LNCAP (cell line): ENCODE data around the gene DFFB.
A peak's percentile ranks its signal among the peaks of the same experiment; 100 is the strongest.

ENCODE experiments used
- CTCF ChIP-seq: fragments of 450-650 bp; IDR thresholded peaks from 2 replicates; pipeline ENCODE4 v1.5.1; 2017; ENCODE audit warnings: mild to moderate bottlenecking

DFFB gene

DNA sequence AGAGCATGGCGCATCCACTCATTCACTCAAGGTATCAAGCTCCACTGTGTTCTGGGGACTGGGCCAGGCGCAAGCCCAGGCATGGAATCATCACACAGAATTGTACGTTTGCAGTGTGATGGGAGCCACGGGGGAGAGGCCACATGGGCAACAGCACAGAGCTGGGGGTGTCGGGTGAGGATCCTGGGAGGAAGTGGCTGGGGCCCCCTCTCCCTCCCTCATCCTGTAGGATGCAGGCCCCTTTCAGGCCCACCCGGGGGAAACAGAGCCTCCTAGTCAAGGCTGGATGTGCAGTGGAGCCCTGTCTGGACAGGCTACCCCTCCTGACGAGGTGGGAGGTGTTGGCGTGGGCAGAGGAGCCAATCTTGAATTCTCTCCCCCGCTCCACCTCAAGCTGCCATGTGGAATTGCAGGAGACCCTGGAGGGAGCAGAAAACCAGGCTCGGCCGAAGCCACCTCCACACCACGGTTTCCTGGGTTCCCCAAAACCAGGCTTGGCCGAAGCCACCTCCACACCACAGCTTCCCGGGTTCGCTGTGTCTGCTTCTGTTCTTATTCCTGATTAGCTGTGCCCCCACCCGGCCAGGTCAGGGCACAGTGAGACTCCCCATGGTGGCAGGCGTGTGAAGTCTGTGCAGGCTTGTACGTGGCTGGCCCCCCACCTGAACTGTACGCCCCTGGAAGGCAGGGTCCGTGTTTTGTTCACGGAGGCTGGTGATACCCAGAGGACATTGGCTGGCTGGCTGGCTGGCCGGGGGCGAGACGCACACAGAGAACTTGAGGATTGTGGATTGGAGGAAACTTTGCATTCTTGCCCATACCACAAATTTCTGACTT, 46.9 kb downstream of the DFFB start:
- TF ChIP-seq CTCF: no peak

- no peak for TF ChIP-seq CTCF
Observed at GRCh38 chr1:3904843-3905185, 47.5 kb downstream of the DFFB start.

- no peak for TF ChIP-seq CTCF
Observed at GRCh38 chr1:3905266-3905952, 48.1 kb downstream of the DFFB start.

- no peak for TF ChIP-seq CTCF
Observed at GRCh38 chr1:3905953-3906671, 48.8 kb downstream of the DFFB start.

DNA sequence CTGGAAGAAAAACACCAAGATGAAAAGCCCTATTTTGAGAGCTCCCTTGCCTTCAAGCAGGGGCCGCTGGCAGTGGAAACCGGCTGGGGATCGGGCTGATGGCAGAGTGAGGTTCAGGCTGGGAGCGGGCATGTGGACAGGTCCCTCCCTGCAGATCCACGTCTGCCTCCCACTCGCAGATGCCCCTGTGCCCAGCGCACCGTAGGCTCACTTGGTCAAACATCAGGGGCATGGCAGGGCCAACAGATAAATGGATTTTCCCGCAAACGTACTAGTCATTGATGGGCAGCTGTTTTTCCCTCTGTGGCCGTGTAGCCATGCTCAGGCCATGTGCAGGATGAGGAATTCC, 49.4 kb downstream of the DFFB start:
- no peak for TF ChIP-seq CTCF

DNA sequence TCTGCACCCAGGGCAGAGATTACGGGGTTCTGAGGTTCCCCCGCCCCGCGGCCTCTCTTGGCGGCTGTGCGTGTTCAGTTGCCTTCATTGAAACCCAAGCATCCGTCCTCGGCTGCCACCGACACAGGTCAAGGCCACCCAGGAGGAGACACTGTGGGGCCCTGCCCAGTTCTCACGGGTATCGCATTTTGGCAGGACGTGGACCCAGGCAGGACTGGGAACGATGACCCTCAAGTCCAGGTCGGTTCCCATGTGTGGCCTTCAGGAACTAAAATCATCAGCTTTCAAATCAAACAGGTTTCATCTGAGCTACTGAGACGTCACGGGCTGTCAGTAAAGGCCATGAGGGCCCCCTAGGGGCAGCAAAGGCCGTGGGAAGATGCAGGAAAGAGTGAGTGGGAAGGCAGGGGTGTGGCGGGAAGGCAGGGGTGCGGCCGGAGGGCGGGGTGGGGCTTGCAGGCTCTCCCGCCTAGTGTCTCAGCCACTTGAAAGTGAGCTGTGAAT, 49.8 kb downstream of the DFFB start:
- 0 out of 2 replicates have a peak, but pooled peaks have one; percentile 18 for TF ChIP-seq CTCF

DNA sequence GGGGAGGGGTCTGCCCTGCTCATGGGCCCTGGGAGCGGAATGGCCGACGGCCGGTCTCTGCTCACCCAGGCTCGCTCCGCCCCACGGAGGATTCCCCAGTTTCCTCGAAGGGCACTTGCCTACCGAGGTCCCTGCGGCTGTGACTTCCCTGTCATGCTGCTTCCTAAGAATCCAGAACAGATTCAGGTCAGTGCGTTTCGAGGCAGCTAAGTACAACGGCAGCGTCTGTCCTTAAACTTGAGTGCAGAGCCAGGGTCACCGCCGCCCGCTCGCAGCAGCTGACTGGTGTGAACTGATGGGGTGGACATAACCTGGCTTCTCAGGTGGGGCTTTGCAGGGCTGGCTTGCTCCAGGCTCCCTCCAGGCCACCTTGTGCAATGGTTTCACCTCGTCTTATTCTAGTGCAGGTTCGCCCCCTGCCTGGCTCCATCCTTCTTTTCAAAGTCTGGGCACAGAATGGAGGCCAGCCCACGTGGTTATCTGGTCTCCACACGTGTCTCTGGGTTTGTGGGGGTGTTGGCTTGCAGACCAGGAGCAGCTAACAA, 50.4 kb downstream of the DFFB start:
- no peak for TF ChIP-seq CTCF
